Hippocampal formation (tissue), 2 donors: ENCODE results near the gene TIMELESS.
A peak's percentile ranks its signal among the peaks of the same experiment; 100 is the strongest.
"Not testable (repeated sequence)": the region's sequence is repeated elsewhere in the genome, so short reads cannot be mapped to it uniquely, and the experiment has no call there.

ENCODE experiments used
- DNase-seq, 2 donors: peaks; one replicate each; lab custom pipeline; 2025; lab: John Stamatoyannopoulos, UW

TIMELESS gene, protein sequence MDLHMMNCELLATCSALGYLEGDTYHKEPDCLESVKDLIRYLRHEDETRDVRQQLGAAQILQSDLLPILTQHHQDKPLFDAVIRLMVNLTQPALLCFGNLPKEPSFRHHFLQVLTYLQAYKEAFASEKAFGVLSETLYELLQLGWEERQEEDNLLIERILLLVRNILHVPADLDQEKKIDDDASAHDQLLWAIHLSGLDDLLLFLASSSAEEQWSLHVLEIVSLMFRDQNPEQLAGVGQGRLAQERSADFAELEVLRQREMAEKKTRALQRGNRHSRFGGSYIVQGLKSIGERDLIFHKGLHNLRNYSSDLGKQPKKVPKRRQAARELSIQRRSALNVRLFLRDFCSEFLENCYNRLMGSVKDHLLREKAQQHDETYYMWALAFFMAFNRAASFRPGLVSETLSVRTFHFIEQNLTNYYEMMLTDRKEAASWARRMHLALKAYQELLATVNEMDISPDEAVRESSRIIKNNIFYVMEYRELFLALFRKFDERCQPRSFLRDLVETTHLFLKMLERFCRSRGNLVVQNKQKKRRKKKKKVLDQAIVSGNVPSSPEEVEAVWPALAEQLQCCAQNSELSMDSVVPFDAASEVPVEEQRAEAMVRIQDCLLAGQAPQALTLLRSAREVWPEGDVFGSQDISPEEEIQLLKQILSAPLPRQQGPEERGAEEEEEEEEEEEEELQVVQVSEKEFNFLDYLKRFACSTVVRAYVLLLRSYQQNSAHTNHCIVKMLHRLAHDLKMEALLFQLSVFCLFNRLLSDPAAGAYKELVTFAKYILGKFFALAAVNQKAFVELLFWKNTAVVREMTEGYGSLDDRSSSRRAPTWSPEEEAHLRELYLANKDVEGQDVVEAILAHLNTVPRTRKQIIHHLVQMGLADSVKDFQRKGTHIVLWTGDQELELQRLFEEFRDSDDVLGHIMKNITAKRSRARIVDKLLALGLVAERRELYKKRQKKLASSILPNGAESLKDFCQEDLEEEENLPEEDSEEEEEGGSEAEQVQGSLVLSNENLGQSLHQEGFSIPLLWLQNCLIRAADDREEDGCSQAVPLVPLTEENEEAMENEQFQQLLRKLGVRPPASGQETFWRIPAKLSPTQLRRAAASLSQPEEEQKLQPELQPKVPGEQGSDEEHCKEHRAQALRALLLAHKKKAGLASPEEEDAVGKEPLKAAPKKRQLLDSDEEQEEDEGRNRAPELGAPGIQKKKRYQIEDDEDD

DNA sequence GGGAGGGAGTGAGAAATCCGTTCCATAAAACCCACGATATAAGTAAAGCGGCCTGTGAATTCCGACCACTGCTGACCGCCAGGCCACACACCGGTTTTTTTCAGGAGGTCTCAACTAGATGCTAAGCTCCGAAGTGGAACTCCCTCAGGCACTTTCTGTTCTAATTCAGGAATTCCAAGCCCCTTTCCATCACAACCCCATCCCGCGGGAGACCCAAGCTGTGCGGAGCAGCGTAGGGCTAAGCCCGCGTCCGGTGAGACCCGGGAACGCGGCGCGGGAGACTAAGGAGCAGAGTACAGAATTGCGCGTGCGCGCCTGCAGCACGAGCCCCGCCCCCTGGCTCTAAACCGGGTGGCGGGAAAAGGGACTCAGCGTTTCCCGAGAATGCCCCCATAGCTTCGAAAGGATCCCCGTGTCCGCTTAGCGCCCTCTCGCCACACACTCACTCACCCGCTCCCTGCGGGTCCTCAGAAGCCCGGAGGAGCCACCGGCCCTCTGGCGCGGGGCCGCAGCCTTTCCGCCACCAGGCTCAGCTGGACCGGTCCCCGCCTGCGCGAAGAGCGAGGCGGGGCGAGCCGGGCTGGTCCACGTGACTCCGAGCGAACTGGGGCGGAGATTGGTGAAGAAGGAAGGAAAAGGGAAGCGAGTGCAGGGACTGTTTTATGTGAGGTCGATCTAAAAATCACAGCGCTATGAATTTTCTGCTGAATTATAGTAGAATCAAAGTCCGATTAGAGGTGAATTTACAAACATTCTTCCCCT is at the start of gene TIMELESS:
TSS of gene TIMELESS (minus strand) at position 567 of the 762 bp plus-strand sequence. CDS start 15,256 bp downstream, outside the sequence.
- DNase-seq = peak; percentile 90 to 93

DNA sequence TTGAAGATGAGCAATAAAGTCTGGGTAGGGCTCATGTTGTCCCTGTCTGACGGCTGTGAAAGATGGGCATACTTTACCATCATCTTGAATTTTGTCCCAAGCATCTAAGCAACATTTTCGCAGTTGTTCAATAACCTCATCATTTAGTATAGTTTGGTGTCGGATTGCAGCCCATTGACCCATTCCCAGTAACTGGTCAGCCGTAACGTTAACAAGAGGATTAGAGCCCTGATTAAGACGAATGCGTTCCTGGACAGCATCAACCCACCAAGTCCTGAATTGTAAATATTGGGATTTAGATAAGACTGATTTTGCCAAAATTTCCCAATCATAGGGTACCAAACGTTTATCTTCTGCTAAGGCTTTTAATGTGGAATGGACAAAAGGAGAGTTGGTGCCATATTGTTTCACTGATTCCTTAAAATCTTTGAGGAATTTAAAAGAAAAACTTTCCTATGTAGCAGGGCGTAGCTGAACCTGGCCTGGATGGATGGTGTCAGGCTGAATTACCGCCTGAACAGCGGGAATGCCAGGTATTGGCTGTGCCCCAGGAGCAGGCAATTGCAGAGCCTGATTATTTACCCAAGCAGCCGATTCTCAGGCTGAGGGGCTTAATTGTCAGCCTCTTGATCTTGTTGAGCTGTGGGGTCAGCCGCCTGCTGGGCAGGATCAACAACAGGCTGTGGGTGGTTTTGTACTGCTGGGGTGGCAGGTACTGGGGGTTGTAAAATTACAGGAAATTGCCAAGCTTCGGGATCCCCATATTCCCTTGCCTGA is 49.1 kb upstream of the TIMELESS start:
- not testable (repeated sequence) for DNase-seq

DNA sequence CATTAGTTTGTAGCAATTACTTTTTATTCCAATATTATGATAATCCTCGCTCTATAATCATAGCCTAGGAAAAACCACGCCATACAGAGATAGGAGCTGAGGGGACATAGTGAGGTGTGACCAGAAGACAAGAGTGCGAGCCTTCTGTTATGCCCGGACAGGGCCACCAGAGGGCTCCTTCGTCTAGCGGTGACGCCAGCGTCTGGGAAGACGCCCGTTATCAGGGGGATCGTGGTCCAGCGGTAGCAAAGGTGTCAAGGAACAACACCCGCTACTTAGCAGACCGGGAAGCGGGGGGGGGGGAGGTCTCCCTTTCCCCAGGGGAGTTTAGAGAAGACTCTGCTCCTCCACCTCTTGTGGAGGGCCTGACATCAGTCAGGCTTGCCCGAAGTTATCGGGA is 47.5 kb upstream of the TIMELESS start:
- DNase-seq = peak in 1 of 2 donors; percentile 38

DNA sequence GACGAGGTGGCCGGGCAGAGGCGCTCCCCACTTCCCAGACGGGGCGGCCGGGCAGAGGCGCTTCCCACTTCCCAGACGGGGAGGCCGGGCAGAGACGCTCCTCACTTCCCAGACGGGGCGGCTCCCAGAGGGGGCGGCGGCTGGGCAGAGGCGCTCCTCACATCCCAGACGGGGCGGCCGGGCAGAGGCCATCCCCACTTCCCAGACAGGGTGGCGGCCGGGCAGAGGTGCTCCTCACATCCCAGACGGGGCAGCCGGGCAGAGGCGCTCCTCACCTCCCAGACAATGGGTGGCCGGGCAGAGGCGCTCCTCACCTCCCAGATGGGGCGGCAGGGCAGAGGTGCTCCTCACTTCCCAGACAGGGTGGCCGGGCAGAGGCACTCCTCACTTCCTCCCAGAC is 45.3 kb upstream of the TIMELESS start:
- DNase-seq = not testable (repeated sequence)

DNA sequence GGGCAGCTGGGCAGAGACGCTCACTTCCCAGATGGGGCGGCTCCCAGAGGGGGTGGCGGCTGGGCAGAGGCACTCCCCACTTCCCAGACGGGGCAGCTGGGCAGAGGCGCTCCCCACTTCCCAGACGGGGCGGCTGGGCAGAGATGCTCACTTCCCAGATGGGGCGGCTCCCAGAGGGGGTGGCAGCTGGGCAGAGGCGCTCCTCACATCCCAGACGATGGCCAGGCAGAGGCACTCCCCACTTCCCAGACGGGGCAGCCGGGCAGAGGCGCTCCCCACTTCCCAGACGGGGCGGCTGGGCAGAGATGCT is 44.8 kb upstream of the TIMELESS start:
- DNase-seq = not testable (repeated sequence)

DNA sequence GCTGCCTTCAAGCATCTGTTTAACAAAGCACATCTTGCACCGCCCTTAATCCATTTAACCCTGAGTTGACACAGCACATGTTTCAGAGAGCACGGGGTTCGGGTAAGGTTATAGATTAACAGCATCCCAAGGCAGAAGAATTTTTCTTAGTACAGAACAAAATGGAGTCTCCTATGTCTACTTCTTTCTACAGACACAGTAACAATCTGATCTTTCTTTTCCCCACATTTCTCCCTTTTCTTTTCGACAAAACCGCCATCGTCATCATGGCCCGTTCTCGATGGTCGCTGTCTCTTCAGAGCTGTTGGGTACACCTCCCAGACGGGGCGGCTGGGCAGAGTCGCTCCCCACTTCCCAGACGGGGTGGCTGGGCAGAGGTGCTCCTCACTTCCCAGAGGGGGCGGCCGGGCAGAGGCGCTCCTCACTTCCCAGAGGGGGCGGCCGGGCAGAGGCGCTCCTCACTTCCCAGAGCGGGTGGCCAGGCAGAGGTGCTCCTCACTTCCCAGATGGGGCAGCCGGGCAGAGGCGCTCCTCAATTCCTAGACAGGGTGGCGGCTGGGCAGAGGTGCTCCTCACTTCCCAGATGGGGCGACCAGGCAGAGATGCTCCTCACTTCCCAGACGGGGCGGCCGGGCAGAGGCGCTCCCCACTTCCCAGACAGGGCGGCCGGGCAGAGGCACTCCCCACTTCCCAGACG is 44.3 kb upstream of the TIMELESS start:
- not testable (repeated sequence) for DNase-seq

DNA sequence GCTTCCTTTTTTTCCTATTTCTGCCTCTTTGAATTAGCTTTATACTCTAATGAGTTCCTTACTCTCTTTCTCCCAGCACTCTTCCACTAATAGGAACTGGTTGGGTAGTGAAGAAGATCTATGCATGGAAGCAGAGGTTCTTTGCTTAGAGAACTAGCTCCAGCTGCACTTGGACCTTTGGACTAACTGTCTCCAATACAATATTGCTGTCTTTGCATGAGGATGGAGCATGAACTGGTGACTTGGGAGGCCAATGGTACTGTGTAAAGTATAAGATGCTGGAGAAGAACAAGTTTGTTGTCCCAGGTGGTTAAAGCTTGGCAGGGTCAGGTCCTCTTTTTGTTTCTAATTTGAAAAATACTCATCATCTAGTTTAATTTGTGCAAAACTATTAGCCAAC is 41.1 kb upstream of the TIMELESS start:
- no peak for DNase-seq

DNA sequence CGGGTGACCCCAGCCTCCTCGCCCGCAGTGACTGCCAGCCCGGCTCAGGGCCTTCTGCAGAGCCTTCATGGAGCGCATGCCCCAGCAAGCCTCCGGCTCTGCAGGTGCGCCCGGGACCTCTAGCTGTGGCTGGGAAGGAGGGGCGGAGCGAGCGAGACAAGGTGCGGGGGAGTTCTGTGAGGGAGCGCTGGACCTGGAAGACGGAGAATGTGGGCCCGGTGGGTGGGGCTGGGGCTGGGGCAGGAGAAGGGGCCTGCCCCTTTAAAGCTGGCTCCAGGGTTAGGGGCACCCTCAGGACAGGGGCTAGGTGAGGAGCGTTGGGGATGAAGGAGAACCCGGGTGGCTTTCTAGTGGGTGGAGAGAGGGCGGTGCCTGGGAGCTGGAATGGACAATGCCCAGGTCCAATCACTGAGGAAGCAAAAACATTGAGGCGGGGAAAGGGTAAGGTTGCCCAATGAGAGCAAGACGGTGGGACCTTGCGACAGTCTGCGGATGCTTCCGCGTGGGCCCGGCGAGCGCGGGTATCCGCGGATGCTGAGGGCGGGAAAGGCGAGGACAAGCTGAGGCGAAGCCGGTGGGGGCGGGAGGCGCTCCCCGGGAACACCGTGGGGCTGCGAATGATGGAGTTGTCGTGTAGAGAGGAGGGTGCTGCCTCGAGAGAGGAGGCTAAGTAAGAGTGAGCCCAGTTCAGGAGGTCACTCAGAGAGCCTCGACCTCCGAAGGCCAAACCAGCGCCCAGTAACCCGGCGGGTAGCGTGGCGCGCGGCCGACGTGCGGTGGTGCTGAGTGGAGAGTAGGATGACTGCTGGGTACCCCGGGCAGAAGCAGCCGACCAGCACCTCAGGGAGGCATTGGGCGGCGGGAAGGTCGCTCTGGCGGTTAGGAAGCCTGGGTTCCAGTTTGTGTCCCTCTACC is 39.1 kb upstream of the TIMELESS start, which contains the start of gene GLS2:
TSS of gene GLS2 (minus strand) at position 121 of the 915 bp plus-strand sequence. CDS start at position 78, 43 bp downstream.
- DNase-seq = peak; percentile 48 to 80

DNA sequence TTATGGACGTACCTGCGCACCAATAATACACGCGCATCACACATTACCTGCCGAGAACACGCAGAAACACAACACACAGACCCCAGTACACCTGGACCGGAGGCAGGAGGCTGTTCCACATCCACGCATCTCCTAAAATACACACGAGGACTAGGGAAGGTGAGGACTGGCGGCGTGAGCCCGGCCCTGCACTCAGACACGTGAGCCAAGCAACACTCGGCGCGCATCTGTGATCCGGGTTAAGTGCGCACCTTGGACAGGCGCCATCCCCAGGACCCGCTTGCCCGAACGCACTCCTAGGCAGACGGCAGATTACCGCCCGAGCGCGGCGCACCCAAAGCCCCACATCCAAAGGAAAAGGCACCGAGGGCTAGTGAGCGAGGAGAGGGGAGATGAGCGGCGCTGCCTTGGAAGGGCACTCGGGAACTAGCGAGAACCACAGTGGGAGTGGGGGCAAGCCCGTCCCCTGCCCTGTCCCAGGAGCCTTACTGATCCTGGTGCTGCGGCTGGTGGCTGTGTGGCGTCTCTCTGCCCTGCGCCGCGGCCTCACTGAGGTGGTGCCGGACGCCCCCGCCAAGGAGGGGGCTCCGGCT is 38.3 kb upstream of the TIMELESS start:
- no peak for DNase-seq

DNA sequence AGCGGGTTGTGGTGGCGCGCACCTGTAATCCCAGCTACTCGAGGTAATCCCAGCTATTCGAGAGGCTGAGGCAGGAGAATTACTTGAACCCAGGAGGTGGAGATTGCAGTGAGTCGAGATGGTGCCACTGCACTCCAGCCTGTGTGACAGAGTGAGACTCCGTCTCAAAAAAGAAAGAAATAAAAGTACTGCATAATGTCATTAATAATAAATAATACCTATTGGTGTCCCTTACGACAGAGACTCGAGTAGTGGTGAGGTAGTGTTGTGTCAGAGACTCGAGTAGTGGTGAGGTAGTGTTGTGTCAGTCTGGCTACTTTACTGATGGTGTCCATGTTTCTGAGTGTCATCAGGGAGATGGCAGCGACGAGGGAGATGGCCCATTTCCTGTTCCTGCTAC is 37.5 kb upstream of the TIMELESS start:
- no peak for DNase-seq

DNA sequence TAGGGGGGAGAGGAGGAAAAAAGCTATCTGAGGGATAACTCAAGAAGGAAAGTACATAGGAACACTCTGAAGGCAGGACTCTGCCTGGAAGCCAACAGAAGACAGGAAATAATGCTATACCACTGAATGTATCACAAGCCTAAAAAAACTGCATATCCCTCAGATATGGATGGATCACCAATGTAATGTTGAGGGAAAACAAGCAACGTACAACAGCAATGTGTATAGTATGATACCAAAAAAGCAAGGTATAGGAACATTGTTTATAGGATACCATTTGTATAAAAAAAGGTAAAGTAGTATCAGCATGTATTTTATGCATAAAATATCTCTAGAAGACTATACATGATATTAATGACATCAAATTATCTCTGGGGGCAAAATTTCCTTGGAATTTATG is 35.3 kb upstream of the TIMELESS start:
- DNase-seq = no peak

DNA sequence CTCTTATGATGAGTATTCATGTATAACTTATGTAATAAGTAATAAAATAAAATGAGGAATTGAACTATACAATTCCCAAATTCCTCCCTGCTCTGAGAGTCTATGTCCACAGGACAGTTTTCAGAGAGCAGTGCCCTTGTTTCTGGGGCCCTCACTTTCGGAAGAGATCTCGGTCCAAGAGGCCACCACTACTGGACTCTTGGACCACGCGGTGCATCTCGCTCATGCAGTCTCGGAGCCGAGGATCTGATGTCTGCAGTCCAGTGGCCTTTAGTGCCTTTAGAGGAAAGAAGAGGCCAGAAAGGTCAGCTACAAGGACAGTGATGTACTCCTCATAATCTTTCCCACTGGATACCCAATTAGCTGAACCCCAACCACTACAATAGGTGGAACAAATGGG is 30.4 kb upstream of the TIMELESS start:
- DNase-seq = no peak

DNA sequence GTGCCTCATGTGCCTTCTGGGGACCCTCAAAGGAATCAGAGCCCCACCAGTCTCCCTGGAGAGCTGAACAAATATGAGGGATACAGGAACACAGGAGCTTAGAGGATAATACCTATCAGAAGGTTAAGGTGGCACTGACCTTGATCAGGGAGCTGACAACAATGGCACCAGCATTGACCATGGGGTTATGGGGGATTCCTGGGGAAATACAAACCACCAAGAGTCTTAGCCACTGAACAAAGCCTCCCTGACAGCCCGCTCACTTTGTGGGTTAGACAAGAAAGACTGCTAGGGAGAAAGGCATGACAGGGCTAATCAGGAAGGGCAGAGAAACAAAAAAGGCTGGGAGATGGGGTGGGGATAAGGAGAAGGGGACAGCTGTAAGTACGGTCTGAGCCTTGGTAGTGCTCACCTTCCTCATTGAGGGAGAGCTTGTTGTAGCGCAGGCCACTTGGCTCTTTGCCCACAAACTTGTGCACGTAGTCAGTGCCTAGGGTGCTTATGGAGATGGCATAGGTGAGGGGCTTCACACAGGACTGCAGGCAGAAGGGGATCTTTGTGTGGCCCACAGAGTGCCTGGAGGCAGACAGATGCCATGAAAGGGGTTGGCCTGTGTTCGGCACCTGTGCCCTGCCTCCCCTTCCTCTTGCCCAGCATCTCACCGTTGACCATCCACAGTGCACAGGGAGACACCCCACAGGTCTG is 28.4 kb upstream of the TIMELESS start:
- DNase-seq = no peak

DNA sequence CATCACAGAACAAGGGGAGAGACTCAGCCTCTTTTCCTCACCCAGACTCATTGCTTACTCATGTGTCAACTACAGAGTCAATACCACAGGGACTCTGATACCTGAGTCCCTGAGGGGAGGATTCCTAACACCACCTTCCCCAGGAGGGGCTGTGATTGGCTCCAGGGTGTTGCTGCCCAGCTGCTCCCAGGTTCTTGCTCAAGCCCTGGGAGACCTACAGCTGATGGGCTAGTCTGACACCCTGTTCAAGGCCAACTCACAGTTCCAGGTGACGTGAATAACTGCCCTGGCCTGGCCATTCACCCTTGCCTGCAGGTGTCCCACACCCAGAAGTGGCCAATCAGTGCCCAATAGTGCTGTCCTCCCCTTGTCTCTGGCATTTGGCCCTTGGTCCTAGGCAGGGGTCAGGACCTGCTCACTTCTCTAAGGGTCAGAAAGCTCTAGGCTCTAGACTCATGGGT is 27.8 kb upstream of the TIMELESS start:
- DNase-seq = no peak

DNA sequence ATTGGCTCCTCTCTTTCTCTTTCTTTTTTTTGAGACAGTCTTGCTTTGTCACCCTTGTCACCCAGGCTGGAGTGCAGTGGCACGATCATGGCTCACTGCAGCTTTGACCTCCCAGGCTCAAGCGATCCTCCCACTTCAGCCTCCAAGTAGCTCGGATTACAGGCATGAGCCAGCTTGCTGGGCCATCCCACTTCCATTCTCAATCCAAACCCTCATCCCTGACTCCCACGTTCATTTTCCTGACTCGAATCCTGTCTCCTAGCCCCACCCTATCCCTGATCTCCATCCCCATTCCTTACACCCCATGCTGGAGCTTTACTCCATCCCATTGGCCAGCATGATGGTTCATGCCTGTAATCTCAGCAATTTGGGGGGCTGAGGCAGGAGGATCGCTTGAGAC is 26.9 kb upstream of the TIMELESS start:
- no peak for DNase-seq

DNA sequence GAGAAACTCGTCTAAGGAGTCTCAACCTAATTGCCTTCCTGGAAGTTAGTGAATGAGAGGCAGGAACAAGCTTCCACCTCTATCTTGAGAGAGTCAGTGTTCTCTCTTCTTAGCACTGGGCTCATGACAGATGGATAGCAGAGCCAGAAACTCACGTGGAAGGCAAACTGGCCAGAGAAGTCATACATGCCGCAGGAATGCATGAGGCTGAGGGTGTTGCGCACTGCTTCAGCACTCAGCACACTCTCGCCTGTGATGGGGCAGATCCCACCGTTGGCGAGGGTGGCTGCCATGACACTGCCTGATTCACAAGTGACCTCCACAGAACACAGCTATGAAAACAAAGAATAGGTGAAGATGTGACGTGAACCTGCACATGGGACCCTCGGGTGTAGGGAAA is 25.2 kb upstream of the TIMELESS start:
- no peak for DNase-seq

DNA sequence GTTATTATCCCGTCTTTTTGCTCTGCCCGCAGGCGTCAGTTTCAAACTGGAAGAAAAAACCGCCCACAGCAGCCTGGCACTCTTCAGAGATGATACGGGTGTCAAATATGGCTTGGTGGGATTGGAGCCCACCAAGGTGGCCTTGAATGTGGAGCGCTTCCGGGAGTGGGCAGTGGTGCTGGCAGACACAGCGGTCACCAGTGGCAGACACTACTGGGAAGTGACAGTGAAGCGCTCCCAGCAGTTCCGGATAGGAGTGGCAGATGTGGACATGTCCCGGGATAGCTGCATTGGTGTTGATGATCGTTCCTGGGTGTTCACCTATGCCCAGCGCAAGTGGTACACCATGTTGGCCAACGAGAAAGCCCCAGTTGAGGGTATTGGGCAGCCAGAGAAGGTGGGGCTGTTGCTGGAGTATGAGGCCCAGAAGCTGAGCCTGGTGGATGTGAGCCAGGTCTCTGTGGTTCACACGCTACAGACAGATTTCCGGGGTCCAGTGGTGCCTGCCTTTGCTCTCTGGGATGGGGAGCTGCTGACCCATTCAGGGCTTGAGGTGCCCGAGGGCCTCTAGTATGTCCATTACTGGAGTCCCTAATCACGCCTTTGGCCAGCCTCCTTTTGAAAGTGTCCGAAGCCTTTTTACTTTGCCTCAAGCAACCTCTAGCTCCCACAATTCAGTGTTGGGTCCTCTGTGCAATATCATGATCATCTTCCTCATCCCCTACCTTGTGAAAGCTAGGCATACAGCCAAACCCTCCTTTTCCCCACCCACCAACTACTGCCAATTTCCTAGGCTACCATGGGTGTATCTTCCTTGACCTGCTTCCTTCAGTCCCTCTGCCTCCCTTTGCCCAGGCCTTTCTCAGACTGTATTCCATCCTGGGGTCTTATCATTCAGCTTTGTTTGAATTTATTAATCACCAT is 20.0 kb upstream of the TIMELESS start:
- no peak for DNase-seq
